Hepatocyte (in vitro differentiated cells): ENCODE data around the gene HIP1. TPM values are rescaled to one million over a fixed set of nuclear protein-coding genes. Genes with fewer than 3 reads are reported as not detected.

Experiments used
- DNase-seq: peaks from one replicate; pipeline ENCODE4 v3.0.0-alpha.2; 2016; ENCODE audit warnings: low spot score
- H2AFZ ChIP-seq: fragments of 200-600 bp; sonication (generic); 2 replicates; pipeline ENCODE4 v1.6.0; 2016; ENCODE audit warnings: antibody characterized with exemption, mild to moderate bottlenecking
- H3K27ac ChIP-seq: fragments of 200-600 bp; sonication (generic); 2 replicates; pipeline ENCODE4 v1.5.1; 2016; ENCODE audit warnings: mild to moderate bottlenecking
- H3K27me3 ChIP-seq: fragments of 200-600 bp; sonication (generic); 2 replicates; pipeline ENCODE4 v1.6.1; 2016
- H3K36me3 ChIP-seq: fragments of 200-600 bp; sonication (generic); replicated peaks from 2 replicates; pipeline ENCODE4 v1.5.1; 2016; ENCODE audit warnings: low read depth; ENCODE audit not compliant: insufficient read depth
- H3K4me1 ChIP-seq: fragments of 200-600 bp; sonication (generic); 2 replicates; pipeline ENCODE4 v1.5.1; 2016; ENCODE audit warnings: mild to moderate bottlenecking, moderate library complexity; ENCODE audit not compliant: insufficient read depth
- H3K4me2 ChIP-seq: fragments of 200-600 bp; sonication (generic); 2 replicates; pipeline ENCODE4 v1.6.0; 2016
- H3K4me3 ChIP-seq: fragments of 200-600 bp; sonication (generic); 2 replicates; pipeline ENCODE4 v1.5.1; 2016; ENCODE audit warnings: mild to moderate bottlenecking
- H3K79me2 ChIP-seq: fragments of 200-600 bp; sonication (generic); 2 replicates; pipeline ENCODE4 v1.6.0; 2017; ENCODE audit warnings: mild to moderate bottlenecking
- H3K9me2 ChIP-seq: fragments of 200-600 bp; sonication (generic); replicated peaks from 2 replicates; pipeline ENCODE4 v1.6.0; 2017; ENCODE audit warnings: mild to moderate bottlenecking; ENCODE audit not compliant: insufficient read depth
- H3K9me3 ChIP-seq: fragments of 200-600 bp; sonication (generic); 2 replicates; pipeline ENCODE4 v1.5.1; 2016; ENCODE audit warnings: low read depth, mild to moderate bottlenecking
- H4K20me1 ChIP-seq: fragments of 200-600 bp; sonication (generic); 2 replicates; pipeline ENCODE4 v1.6.0; 2016; ENCODE audit warnings: mild to moderate bottlenecking; ENCODE audit not compliant: insufficient read depth, poor library complexity, severe bottlenecking
- EZH2 ChIP-seq: fragments of 200-600 bp; sonication (generic); IDR thresholded peaks from 2 replicates; pipeline ENCODE4 v1.6.1; 2016; ENCODE audit warnings: antibody characterized with exemption, mild to moderate bottlenecking, borderline replicate concordance
- EZH2phosphoT487 ChIP-seq: fragments of 200-600 bp; sonication (generic); IDR thresholded peaks from one replicate; pipeline ENCODE4 v1.6.1; 2018; ENCODE audit warnings: antibody characterized with exemption, mild to moderate bottlenecking, low read depth, moderate library complexity; ENCODE audit not compliant: unreplicated experiment, severe bottlenecking
- WGBS: methylation state at CpG from one replicate; pipeline ENCODE4 v1.1.6; 2016; ENCODE audit warnings: low lambda C conversion rate; ENCODE audit errors: missing lambda C conversion rate; 5-methylcytosine and 5-hydroxymethylcytosine counted together
- polyA plus RNA-seq: library from polyadenylated mRNA; unstranded; fragments of >200 nt; fragmentation: Nextera tagmentation; extraction: Ambion mirVana; gene quantifications from 2 replicates; pipeline ENCODE4 v1.2.1, GENCODE V29; 2016
- total RNA-seq: library from RNA; depleted of rRNA; stranded (reverse); fragments of >200 nt; gene quantifications from 2 replicates; pipeline ENCODE4 v1.2.3, GENCODE V29; 2014
- TF ChIP-seq, protein P1 (sequence below): fragments of 200-600 bp; sonication (generic); IDR thresholded peaks from 2 replicates; pipeline ENCODE4 v1.5.1; 2016; ENCODE audit warnings: antibody characterized with exemption, mild to moderate bottlenecking; ENCODE audit not compliant: poor library complexity

The HIP1 gene
- total and polyA plus RNA-seq, 2 experiments from 2014 or later: 8.3 to 14.5 TPM

DNA sequence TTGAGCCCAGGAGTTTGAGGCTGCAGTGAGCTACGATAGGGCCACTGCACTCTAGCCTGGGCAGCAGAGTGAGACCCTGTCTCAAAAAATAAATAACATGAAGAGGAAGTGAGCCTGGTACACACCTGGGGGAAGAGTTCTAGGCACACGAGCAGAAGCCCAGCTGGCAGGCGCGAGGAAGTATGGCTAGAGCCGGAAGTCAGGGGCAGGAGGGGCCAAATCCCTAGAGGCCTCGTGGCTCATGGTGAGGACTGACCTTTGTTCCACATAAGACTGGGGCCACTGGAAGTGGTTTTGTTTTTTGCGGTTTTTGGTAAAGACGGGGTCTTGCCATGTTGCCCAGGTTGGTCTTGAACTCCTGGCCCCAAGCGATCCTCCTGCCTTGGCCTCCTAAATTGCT, 117.6 kb downstream of the HIP1 start:
- no peaks in the 10 kb centered on the region for H3K36me3 ChIP-seq
- 91% methylated on average over 9 of the region's 9 CpGs for WGBS
- no peaks in the 10 kb centered on the region for H3K4me1 ChIP-seq
- H3K9me3 ChIP-seq: no peaks in the 10 kb centered on the region
- no peak overlapping the region for H3K4me3 ChIP-seq
- H3K4me2 ChIP-seq: no peak overlapping the region
- H4K20me1 ChIP-seq: no peaks in the 10 kb centered on the region
- H3K27me3 ChIP-seq: no peaks in the 10 kb centered on the region
- TF ChIP-seq EZH2 (no peak), EZH2phosphoT487 (no peak)
- TF ChIP-seq, protein P1, sequence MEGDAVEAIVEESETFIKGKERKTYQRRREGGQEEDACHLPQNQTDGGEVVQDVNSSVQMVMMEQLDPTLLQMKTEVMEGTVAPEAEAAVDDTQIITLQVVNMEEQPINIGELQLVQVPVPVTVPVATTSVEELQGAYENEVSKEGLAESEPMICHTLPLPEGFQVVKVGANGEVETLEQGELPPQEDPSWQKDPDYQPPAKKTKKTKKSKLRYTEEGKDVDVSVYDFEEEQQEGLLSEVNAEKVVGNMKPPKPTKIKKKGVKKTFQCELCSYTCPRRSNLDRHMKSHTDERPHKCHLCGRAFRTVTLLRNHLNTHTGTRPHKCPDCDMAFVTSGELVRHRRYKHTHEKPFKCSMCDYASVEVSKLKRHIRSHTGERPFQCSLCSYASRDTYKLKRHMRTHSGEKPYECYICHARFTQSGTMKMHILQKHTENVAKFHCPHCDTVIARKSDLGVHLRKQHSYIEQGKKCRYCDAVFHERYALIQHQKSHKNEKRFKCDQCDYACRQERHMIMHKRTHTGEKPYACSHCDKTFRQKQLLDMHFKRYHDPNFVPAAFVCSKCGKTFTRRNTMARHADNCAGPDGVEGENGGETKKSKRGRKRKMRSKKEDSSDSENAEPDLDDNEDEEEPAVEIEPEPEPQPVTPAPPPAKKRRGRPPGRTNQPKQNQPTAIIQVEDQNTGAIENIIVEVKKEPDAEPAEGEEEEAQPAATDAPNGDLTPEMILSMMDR: no peak
- no peaks in the 10 kb centered on the region for H3K79me2 ChIP-seq
- H2AFZ ChIP-seq: no peak overlapping the region
- no peak for DNase-seq
- H3K9me2 ChIP-seq: no peaks in the 10 kb centered on the region
- no peak overlapping the region for H3K27ac ChIP-seq

DNA sequence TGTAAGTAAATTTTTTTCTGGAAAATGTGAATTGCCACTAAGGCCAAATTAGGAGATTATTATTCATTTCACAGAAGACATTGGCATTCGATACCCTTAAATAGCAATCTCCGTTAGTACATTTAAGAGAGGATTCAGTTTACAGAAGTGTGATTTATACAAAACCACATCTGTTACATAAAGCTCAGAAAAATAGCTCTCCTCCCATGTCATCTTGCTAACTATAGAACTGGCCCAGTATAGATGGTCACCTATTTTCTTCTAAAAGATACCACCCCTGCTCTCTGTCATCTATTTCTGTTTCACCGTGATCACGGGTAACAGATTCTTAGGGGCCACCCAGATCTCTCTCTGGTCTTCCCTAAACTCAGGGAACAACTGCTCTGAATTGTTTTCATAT, 119.1 kb downstream of the HIP1 start:
- DNase-seq: no peak
- Histone ChIP-seq H3K9me2 (no peaks in the 10 kb centered on the region), H3K36me3 (no peaks in the 10 kb centered on the region), H3K27me3 (no peaks in the 10 kb centered on the region), H4K20me1 (no peaks in the 10 kb centered on the region), H3K4me3 (no peak overlapping the region), H3K27ac (no peak overlapping the region), H3K4me2 (no peak overlapping the region), H3K9me3 (no peaks in the 10 kb centered on the region), H2AFZ (no peak overlapping the region), H3K4me1 (no peaks in the 10 kb centered on the region), H3K79me2 (no peaks in the 10 kb centered on the region)
- TF ChIP-seq, protein P1: no peak
- TF ChIP-seq EZH2: no peak
- TF ChIP-seq EZH2phosphoT487: no peak
- WGBS: 95% methylated on average over 4 of the region's 4 CpGs

DNA sequence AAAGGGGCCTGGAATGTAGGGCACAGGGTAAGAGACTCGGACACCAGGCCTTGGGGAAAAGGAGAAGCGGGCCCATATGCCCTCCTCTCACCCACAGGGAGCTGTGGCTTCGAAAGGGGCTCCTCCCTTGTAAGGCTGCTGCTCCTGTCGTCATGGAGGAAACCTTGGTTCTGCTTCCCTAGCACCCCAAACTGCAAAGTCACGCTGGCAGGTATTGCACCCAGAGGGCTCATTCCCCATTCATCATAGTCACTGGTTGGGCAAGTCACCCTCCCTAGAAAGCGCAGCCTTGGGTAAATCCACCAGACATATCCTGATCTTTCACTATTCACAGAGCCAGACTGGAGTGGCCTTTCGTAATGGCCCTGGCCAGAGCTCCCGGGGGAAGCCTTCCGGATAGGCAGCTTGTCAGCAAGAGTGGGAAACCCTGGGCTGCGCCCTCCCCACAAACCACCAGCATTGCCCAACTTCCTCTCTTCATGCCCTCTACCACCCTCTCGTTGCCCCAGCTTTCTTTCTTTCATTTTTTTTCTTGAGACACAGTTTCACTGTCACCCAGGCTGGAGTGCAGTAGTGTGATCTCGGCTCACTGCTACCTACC, 121.0 kb downstream of the HIP1 start:
- Histone ChIP-seq H4K20me1 (no peaks in the 10 kb centered on the region), H3K4me3 (no peak overlapping the region), H3K27me3 (no peaks in the 10 kb centered on the region), H3K36me3 (no peaks in the 10 kb centered on the region), H3K9me3 (no peaks in the 10 kb centered on the region), H3K79me2 (no peaks in the 10 kb centered on the region), H3K9me2 (no peaks in the 10 kb centered on the region), H3K27ac (no peak overlapping the region), H3K4me1 (no peaks in the 10 kb centered on the region), H2AFZ (no peak overlapping the region), H3K4me2 (no peak overlapping the region)
- WGBS: 94% methylated on average over 12 of the region's 12 CpGs
- TF ChIP-seq EZH2phosphoT487: no peak
- TF ChIP-seq, protein P1: no peak
- TF ChIP-seq EZH2: no peak
- no peak for DNase-seq
